GM12865 (cell line): ENCODE data around the gene FBXO45.

Experiments used
- DNase-seq: peaks from one replicate; pipeline ENCODE4 v3.0.0; 2010; ENCODE audit warnings: low read depth
- H3K4me3 ChIP-seq: 2 replicates; pipeline ENCODE4 v1.5.1; 2011; ENCODE audit warnings: mild to moderate bottlenecking, low read depth, low read length, control low read depth
- CTCF ChIP-seq: IDR thresholded peaks from 2 replicates; pipeline ENCODE4 v1.5.1; 2011; ENCODE audit warnings: low read length, control low read depth, low read depth, inconsistent platforms; ENCODE audit not compliant: insufficient read depth; ENCODE audit errors: missing control alignments

Gene FBXO45

DNA sequence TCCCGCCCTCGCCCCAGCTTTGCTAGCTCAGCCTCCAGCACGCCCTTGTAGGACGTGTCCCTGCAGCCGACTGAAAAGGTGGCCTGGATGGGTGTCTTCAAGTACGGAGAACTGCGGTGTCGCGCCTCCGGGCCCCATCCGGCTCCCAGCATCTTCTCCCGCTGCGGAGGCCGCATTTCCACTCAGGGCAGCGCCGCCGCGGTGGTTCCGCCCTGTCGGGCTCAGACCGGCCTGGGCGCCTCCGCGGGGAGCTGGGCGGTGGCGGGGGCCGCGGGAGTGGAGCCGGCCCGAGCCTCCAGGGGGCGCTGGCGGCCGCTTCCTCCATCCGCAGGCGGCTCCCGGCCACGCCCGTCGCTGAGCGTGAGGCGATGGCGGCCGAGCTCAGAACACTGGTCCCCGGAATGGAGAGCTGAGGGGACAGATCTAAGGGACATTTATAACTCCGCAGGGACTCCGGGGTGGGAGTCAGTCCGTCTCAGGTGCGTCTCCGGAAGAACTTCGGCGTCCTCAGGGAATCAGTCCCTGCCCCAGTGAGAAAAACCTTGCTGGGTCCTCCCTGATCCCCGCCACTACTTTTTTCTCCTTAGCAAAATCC is 39.7 kb upstream of the FBXO45 start:
- DNase-seq: peak; percentile 92
- TF ChIP-seq CTCF: peak; percentile 83
- H3K4me3 ChIP-seq: peak overlapping the region; percentile 77

DNA sequence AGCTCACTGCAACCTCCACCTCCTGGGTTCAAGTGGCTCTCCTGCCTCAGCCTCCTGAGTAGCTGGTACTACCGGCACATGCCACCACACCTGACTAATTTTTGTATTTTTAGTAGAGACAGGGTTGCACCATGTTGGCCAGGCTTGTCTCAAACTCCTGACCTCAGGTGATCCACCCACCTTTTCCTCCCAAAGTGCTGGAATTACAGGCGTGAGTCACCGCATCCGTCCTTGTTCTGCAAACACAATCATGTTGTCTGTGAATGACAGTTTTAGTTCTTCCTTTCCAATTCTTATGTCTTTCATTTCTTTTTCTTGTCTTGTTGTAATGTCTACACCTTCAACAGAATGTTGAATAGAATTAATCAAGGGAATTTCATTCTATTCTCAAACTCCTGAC is 37.0 kb upstream of the FBXO45 start:
- TF ChIP-seq CTCF: no peak
- no peak for DNase-seq
- no peak overlapping the region for H3K4me3 ChIP-seq

- no peak for TF ChIP-seq CTCF
- no peak for DNase-seq
- H3K4me3 ChIP-seq: no peak overlapping the region
These were observed 35.2 kb upstream of the FBXO45 start for GRCh38 chr3:196533260-196533681.

- DNase-seq: peak; percentile 51
- no peak overlapping the region for H3K4me3 ChIP-seq
- TF ChIP-seq CTCF: peak; percentile 57
These were observed 31.0 kb upstream of the FBXO45 start for GRCh38 chr3:196537319-196537984.

GRCh38 chr3:196541684-196542445 is 26.6 kb upstream of the FBXO45 start:
- DNase-seq: no peak
- TF ChIP-seq CTCF: no peak

GRCh38 chr3:196544491-196544992 is 23.9 kb upstream of the FBXO45 start:
- DNase-seq: no peak
- TF ChIP-seq CTCF: no peak
- no peak overlapping the region for H3K4me3 ChIP-seq

More at GRCh38 chr3:196541684-196542445, 26.6 kb upstream of the FBXO45 start:
- H3K4me3 ChIP-seq: no peak overlapping the region
